Measurements from ENCODE around the gene ADRA2B.

GRCh38 chr2:96107708-96108065 is 8.7 kb downstream of the ADRA2B start:
- TF ChIP-seq CTCF (IDR thresholded peaks at IDR 0.05) (no peak), POLR2AphosphoS5 (IDR thresholded peaks at IDR 0.05; ENCODE audit: insufficient read depth in 1 of 2, low read depth in 1 of 2) (no peak)
